HG03103 (cell line): ENCODE results near the gene PHF5A.
A peak's percentile ranks its signal among the peaks of the same experiment; 100 is the strongest.
"Not testable (repeated sequence)": the region's sequence is repeated elsewhere in the genome, so short reads cannot be mapped to it uniquely, and the experiment has no call there.

Experiments used
- ATAC-seq: cut with Tn5 transposase; IDR thresholded peaks from one replicate; pipeline ENCODE4 v1.9.1; 2021; ENCODE audit warnings: low read depth; ENCODE audit not compliant: unreplicated experiment

Gene PHF5A

DNA sequence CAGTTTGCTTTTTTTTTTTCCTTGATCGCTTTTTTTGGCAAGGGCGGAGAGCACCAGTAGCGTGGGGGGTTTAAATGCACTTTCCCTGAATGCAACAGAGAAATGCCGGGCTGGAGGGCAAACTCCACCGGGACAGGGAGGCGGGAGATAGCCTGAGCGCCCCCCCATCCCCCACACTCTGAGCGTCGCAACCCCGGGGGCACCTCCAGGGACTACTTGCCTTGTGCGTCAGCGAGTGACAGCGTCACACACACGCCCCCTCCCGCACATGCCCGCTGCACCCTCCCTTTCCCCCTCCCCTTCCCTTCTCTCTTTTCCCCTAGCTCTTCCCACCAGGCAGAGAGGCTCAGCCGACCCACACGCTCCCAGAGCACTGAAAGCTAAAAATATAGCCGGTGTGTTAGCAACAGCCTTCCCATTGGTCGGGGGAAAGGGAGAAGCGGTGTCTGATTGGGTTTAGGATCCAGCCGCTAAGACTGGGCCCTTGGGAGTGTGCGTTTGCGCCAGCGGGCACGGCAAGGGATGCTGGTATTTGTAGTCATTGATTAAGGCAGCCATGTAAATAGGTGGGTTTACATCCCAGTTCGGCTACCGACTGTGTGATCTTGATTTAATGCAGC, 20.2 kb downstream of the PHF5A start:
- ATAC-seq: peak; percentile 42

DNA sequence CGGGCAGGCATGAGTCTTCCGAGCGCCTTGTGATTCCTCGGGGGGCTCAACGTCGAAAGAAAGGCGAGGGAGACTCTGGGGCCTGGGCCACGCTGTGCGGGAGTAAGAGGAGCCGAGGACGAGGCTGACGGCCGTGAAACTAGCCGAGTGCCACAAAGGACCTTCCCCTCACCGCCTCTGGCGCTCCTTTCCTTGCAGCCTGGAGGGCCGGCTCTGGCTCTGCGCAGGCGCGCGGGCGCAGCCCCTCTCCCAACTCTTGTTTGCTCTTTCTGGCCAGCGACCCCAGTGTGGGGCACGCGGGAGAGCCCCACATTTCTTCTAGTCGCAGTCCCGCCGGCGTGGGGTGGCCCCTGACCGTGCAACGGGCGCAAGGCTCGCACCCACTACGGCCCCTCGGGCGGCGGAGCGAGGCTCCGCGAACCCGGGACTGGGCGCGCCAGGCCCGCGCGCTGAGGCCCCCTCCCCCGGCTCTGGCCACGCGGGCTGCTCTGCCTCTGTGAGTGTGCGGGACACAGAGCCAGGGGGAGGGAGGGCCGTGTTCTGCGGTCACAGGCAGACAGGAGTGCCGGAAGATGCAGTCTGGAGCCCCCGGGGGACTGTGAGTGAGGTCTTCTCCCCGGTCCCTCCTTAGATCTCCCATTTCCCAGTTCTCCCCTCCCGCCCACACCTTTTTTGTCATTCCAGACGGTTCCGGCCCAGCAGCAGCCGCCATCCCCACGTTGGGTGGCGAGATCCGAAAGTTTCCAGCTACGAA, 20.9 kb downstream of the PHF5A start:
- ATAC-seq: no peak

DNA sequence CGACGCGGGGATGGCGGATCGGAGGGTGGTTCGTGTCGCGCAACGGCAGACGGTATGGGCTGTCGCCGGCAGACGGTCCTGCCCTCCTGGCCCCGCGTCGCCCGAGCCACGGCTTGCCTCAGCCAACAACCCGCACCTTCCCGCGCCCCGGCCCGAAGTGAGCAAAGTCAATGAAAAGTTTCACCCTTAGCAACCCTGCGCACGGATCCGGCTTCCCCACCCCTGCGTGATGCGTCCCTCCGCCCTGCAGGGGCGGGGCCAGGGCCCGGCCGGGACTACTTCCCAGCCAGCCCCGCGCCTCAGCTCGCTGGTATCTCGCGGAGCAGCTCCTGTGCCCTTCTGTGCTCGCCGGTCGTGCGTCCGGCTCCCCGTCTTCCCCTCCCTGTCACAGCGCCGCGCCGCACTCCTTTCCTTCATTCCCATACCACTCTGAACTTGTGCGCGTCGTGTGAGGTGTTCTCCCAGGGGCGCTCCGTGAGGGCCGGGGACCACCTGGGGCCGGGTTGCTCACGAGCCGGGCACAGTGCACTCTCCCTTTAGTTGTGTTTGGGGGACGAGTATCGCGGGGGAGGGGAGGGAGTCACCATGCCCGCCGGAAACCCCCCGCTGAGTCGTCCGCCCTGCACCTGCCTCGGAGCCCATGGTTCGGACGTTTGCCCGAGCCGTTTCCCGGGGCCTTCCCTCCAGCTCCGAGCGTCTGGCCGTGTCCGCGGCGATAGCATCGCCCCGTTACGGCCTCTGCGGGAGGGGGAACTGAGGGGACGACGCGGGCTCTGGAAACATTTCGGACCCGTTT, 21.7 kb downstream of the PHF5A start, which contains the start of gene TOB2:
Gene TOB2, minus strand, starts transcription at position 163 of the 796 bp plus-strand sequence. CDS start 9,456 bp downstream, outside the sequence.
- ATAC-seq: peak; percentile 32

DNA sequence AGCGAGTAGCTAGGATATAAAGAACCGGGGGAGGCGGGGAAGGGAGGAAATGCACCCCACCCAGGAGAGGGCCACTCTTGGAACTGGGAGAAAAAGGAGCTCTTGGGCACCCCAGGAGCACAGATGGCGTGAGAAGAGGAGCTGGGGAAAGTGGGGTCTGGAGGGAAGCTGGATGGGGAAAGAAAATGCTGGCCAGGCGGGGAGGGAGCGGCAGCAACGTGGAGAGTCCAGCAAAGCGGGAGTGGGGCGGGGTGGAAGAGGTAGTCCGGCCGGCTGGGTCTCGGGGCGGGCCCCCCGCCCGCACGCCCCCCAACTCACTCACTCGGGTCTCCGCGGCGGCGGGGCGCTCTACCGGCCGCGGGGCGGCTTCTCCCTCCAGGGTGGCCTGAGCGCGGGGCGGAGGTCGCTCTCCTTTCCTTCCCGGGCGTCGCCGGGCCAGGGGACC, 22.4 kb downstream of the PHF5A start:
- ATAC-seq: no peak

DNA sequence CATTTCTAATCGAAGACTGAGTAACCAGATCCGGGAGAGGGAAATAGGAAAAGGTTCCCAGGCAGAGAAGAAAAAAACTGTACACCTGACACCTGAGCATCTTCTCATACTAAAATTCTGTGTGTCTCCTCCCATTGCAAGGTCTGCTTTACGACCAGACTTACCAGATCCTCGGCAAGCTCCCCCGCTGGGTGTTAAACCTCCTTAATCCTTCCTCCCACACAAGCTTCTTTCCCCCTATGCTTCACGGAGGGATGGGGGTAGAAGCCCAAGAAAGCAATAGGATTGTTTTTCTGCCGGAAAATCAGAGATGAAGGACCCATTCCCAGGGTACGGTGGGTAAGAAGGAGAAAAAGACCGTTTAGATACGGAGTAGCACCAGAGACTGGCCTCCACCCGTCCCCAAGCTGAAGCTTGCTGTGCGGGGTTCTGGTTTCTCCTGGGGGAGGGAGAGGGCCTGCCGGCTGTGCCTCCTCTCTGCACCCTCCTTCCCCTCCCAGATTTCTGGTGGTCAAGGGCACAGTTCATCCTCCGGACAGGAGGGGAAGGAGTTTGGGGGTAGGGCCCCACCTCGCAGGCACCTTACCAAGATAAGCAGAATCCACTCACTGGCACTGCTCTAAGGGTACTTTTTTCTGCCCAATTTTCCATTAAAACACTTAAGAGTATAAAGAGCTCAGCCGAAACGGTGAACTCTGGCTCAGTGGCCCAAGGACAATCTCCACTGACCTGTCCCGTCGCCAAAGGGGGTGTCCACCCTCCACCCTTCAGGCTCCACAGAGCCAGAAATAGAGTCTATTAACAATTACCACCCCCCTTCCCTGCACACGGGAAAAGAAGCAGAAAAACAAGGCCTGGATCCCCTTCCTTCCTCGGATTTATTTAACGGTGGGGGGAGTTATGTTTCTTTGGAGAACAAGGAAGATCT, 23.1 kb downstream of the PHF5A start:
- no peak for ATAC-seq

DNA sequence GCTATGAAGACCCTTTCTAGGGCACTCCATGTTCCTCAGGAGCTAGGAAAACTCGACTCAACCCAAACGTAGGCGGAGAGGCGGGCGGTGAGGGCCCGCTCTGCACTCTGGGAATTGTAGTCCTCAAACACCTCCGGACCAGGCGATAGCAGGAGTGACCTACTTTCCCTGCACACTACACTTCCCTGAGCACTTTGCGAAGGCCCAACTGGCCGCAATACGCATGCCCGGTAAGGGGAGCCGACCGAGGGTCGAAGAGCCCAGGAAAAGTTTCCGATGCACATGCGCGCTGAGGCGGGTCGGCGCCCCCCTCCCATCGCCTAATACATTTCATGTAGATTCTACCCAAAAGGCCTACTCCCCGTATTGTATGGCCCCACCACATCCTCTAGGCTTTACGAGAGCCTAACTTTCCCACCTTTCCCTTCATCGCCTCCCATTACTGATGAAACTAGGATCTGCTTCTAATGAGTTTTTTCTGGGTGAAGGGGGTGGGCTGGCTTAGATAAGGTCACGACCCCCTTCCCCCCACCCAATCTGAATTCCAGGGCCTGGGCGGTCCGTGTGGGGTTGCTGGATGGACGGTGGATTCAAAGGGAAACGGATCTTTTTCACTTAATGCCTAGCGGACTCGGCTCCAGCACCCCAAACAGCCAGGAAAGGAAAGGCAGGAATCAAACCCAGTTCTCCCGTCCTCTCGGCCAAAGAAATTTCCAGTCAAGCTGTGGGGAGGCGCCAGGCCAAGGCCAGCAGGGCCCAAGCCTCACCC, 23.9 kb downstream of the PHF5A start:
- ATAC-seq: no peak

DNA sequence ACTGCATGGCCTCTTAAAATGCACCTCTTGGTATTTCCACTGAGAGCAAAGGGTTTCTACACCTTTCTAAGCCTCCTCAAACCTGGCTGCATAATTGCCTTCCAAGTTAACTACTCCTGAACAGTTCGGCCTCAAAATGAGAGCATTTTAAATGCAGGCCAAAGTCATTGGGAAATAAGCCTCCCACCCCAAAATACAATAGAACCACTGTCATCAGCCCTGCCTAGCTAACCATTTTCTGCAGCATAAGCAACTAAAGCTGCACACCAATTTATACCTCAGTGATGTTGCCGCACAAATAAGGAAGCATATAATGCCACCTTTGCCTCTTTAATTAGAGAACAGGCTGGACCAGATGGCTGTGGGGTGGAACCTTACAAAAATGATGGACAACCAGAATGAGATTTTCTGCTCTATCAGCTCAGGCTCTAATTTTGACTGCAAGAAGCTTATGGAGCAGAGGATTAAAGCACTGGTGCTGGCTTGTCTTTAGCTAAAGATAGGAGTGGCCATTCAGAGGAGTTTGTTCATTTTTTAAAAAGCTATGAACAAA, 26.2 kb downstream of the PHF5A start:
- ATAC-seq: no peak

DNA sequence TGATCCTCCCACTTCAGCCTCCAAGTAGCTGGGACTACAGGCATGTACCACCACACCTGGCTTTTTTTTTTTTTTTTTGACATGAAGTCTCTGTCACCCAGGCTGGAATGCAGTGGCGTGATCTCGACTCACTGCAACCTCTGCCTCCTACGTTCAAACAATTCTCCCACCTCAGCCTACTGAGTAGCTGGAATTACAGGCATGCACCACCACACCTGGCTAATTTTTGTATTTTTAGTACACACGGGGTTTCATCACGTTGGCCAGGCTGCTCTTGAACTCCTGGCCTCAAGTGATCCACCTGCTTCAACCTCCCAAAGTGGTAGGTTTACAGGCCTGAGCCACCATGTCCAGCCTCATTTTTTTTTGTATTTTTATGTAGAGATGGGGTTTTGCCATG, 28.0 kb downstream of the PHF5A start:
- not testable (repeated sequence) for ATAC-seq

DNA sequence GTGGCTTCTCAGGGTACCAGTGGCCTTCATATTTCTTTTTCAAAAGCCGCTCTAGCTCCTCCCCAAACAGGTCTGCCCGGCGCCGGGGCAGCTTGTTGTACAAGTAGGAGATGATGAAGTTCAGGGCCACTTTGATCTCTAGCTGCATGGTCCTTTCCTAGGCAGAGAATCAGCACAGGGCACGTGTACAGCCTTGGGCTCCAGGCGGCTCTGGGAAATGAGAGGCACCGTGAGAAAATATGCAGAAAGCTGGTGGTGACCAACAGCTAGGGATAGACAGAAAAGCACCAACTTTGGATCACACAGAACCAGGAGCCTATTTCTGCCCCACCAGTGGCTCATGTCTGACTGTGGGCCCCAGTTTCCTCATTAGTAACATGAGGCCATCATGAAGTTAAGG, 31.3 kb downstream of the PHF5A start:
- ATAC-seq: no peak

DNA sequence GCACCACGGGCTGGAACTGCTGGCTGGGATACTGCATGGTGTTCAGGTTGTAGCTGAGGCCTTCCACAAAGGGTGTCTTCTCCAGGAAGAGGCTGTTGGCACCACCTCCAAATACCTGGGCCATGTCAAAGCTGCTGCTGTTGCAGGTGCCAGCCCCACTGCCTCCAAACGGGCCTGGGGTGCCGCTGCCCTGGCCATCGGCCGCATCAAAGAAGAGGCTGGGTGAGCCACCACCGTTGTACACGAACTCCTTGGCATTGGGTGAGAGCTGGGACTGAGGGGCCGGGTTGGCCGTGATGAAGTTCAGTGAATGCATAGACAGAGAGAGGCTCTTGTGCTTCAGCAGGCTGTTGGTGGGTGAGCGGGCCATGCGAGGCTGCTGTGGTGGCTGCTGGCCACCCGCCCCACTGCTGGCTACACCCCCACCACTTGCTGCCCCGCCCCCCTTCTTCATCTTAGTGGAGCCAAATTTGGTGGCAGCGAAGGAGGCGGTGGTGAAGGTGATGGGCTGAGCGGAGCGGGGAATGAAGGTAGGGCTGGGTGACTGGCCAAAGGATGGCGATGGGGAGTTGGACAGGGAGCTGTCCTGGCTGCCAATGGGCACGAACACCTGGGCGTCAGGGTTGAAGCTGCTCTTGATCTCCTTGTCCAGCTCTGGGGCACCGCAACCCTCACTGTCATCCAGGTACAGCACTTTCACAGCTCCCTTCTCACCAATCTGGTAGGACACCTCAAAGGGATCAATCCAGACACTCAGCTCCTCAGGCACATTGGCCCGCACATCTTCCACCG, 32.0 kb downstream of the PHF5A start:
- no peak for ATAC-seq

DNA sequence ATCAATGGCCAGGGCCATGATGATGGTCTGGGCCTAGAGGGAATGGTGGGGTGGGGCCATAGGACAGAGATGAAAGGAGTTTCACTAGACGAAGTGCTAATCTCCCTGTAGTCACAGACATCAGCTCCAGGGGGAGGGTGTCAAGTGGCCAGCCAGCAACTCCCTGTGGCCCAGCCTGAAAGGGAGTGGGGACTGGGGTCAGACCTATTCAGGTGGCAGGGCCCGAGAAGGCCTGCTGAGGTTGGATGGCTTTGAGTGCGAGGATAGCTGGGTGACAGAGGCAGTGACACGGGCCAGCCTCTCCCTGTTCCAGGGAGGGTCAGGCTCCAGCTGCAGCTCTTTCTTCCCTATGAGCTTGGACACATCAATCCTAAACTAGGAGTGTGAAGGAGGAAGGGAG, 32.9 kb downstream of the PHF5A start:
- ATAC-seq: no peak

DNA sequence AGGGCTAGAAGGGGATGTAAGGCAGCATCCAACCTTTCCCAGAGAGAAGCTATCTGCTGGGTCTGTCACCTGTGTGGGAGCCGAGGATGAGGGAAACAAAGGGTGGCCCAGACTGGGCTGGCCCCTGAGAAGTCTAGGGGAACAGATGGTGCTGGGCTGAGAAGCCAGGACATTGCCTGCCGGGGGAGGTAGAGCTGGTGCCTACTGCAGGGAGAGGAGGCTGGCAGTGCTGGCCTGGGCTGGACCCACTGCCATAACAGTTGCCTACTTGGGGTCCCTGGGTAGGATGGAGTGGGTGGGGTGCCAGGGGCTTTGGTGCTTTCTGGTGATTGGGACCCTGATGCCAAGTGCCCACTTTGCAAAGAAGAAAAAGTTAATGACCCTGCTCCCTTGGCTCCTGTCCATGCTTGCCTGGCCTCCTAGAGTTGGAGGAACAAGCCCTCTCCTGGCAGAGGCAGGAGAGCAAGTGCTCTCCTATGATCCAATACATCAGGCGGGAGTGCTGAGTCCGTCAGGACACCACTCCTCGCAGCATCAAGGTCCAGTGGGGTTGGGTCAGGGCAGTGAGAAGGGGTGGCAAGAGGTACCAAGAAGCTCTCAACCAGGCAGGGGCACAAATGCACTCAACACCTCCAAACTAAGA, 34.0 kb downstream of the PHF5A start:
- not testable (repeated sequence) for ATAC-seq

DNA sequence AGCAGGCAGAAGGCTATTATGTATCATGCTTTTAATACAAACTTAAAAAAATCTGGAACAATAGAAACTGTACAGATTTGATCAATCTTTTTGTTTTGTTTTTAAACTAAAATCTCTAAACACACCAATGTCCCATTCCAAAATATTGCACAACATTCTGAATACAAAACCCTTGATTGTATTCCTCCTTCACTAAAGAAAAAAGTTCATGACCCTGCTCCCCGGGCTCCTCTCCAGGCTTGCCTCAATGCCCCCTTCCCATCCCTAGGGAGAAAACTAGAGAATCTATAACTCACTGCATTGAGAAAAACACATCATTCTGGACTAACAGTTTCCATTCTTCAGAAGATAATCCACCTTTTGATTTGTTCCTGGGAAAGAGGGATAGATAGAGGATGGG, 35.0 kb downstream of the PHF5A start:
- not testable (repeated sequence) for ATAC-seq

DNA sequence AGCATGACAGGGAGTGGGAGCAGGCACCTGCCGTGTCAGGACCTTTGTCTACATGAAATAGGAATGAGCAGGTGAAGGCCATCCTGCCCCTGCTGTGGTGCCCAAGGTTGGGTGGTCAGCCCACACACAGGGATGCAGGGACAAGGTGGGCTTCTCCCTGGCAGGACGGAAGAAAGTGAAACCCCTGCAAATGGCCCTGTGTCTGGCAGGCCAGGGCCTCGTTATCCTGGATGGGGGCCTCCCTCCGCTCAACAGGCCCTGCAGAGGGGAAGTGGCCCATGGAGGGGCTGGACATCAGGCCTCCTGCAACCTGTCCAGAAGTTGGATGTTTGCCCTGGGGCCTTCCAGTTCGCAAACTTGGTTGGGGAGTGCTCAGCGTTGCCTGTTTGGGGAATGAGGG, 36.8 kb downstream of the PHF5A start:
- ATAC-seq: no peak

DNA sequence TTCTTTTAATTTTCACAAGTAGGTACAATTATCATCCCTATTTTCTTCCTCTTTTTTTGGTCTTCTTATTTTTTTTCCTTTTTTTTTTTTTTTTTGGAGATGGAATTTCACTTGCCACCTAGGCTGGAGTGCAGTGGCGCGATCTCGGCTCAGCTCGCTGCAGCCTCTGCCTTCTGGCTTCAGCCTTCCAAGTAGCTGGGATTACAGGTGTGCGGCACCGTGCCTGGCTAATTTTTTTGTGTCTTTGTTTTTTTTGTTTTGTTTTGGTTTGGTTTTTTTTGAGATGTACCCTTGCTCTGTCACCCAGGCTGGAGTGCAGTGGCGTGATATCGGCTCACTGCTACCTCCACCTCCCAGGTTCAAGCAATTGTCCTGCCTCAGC, 38.5 kb downstream of the PHF5A start:
- ATAC-seq: no peak

DNA sequence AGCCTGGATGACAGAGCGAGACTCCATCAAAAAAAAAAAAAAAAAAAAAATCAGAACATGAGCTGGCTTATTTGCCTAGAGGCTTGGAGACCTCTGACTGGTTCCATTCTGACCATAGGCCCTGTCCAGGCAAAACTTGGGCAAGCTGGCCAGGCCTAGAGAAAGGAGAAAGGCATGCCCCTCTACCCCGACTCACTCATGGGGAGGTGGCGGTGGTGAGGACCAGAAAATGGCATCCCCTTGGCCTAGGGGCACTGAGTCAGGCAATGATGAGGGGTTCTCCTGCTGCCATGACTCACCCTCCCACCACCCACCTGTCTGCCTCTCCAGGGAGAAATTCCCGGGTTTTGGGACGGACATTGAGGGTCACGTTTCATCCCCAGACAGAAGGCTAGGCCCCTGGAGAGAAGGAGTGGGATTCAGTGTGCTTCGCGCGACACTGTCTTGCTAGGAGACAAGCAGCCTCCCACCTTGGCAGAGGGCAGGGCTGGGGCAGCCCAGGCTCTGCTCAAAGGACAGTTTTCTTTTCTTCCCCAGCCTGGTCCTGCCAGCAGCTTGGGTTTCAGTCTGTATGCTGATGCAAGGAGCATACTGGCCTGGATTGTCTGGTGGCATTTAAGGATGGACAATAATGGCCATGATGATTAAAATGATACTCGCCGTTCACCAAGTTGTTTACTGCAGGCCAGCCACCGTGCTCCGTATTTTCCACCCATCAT, 39.1 kb downstream of the PHF5A start:
- no peak for ATAC-seq

DNA sequence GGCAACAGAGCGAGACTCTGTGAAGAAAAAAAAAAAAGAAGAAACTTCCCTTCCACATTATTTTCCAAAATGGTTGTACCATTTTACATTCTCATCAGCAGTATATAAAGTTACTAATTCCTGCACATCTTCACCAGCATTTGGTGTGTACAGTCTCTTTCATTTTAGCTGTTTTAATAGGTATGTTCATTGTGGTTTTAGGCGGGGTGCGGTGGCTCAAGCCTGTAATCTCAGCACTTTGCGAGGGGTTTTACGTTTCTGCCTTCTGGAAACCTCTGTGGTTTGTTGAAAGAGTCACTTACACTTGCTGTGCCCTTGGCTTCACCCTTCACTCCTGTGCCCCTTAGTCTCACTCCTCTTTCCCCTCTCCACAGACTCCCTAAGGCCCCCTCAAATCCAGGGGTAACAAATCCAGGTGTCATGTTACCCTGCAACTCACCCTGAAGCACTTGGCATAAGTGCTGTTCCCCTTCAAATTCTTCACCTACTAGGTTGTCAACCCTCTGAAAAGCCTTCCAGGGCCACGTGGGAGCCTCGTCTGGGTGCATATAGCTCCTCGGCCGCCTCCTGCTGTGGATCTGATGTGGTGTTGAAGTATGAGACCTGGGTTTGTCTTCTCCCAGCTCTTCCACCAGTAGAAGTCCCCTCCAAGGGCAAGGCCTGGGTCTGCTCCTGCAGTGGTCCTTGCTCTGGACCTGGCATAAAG, 42.7 kb downstream of the PHF5A start:
- no peak for ATAC-seq
